ENCODE results near the gene RHEBL1.

GRCh38 chr12:49086116-49086515 lies 16.3 kb upstream of the RHEBL1 start:
- TF ChIP-seq CTCF (IDR thresholded peaks at IDR 0.05), result no peak
- TF ChIP-seq POLR2A (IDR thresholded peaks at IDR 0.05), result no peak

All from suprapubic skin (tissue), 3 donors.